Neural cell (in vitro differentiated cells): Measurements from ENCODE around the gene CENPP.

Experiments
- CTCF ChIP-seq: fragments of 450-650 bp; IDR thresholded peaks from 2 replicates; pipeline ENCODE4 v1.5.1; 2014; ENCODE audit warnings: antibody characterized with exemption, mild to moderate bottlenecking, moderate library complexity; ENCODE audit not compliant: poor library complexity, severe bottlenecking
- POLR2AphosphoS5 ChIP-seq: IDR thresholded peaks from 2 replicates; pipeline ENCODE4 v1.6.1; 2012
- REST ChIP-seq: IDR thresholded peaks from 2 replicates; pipeline ENCODE4 v1.6.1; 2012; ENCODE audit warnings: borderline replicate concordance
- TAF1 ChIP-seq: IDR thresholded peaks from 2 replicates; pipeline ENCODE4 v1.6.1; 2012; ENCODE audit warnings: low read depth

- no peak for TF ChIP-seq CTCF
- TF ChIP-seq TAF1: no peak
- no peak for TF ChIP-seq POLR2AphosphoS5
- TF ChIP-seq REST: no peak
Measured at GRCh38 chr9:92385953-92386352, 60.2 kb downstream of the CENPP start.
